Kidney (tissue), 14 donors: Measurements from ENCODE around the gene MRPL16. TPM values are rescaled to one million over a fixed set of nuclear protein-coding genes. Genes with fewer than 3 reads are reported as not detected.

Source experiments
- DNase-seq, 5 donors: peaks; one replicate each; pipeline ENCODE4 v3.0.0-alpha.2; 2013 to 2020
- FAIRE-seq: peaks from 2 replicates; lab custom pipeline; 2012; peaks lifted over from hg19 to GRCh38; lab: Jason Lieb, UNC
- H3K27ac ChIP-seq, 2 donors: one replicate each; pipeline ENCODE4 v1.7.0; 2013; ENCODE audit warnings: low read depth in 2 of 2, low read length in 2 of 2, inconsistent platforms in 1 of 2
- H3K27me3 ChIP-seq: one replicate; pipeline ENCODE4 v1.7.1; 2013; ENCODE audit warnings: low read length, inconsistent platforms; ENCODE audit not compliant: control insufficient read depth, insufficient read depth
- H3K36me3 ChIP-seq, 3 donors: one replicate each; pipeline versions ENCODE4 v1.7.0 to v1.7.1; 2013; ENCODE audit warnings: low read length in 3 of 3, control low read depth in 1 of 3, inconsistent platforms in 1 of 3; ENCODE audit not compliant: insufficient read depth in 3 of 3, control insufficient read depth in 2 of 3
- H3K4me1 ChIP-seq, 3 donors: one replicate each; pipeline versions ENCODE4 v1.7.0 to v1.7.1; 2013; ENCODE audit warnings: low read length in 3 of 3, inconsistent platforms in 1 of 3, low read depth in 1 of 3; ENCODE audit not compliant: control insufficient read depth in 2 of 3, insufficient read depth in 2 of 3
- H3K4me3 ChIP-seq, 3 donors: one replicate each; pipeline versions ENCODE4 v1.7.0 to v1.8.1; 2013; ENCODE audit warnings: low read length in 3 of 3, control low read depth in 1 of 3, inconsistent platforms in 1 of 3
- H3K9ac ChIP-seq, 3 donors: one replicate each; pipeline versions ENCODE4 v1.7.0 to v1.7.1; 2013; ENCODE audit warnings: low read length in 3 of 3, control low read depth in 1 of 3, inconsistent platforms in 1 of 3
- H3K9me3 ChIP-seq, 3 donors: one replicate each; pipeline versions ENCODE4 v1.7.0 to v1.7.1; 2013; ENCODE audit warnings: low read length in 3 of 3, control low read depth in 1 of 3, inconsistent platforms in 1 of 3; ENCODE audit not compliant: control insufficient read depth in 2 of 3, insufficient read depth in 1 of 3
- CTCF ChIP-seq: IDR thresholded peaks from 3 replicates; pipeline ENCODE4 v1.5.1; 2012; ENCODE audit warnings: mild to moderate bottlenecking, moderate library complexity, borderline replicate concordance; ENCODE audit not compliant: insufficient read depth; ENCODE audit errors: extremely low read depth
- intact Hi-C: fragments of 100-400 bp; cut with DNase I; formaldehyde crosslinking; loops from one replicate; pipeline ENCODE4 v1.11.1; 2022
- polyA plus RNA-seq: library from polyadenylated mRNA; stranded (reverse); fragments of 350-450 nt; fragmentation: Illumina TruSeq; extraction: RNeasy Lipid Tissue Mini Kit (QIAGEN cat#74804); gene quantifications from one replicate; pipeline ENCODE4 v1.2.3, GENCODE V29; 2014; ENCODE audit warnings: low read depth, low replicate concordance; ENCODE audit not compliant: insufficient read depth
- total RNA-seq: library from RNA; stranded (reverse); fragmentation: NEBNext Ultra II Directional; extraction: Animal tissue kit (Norgen Biotek cat#: 25700); gene quantifications from one replicate; pipeline ENCODE4 v1.2.1, GENCODE V29; 2021
- donor health status: control.
- donor health status: control.
- donor health status: control.
- donor health status: control.
- donor health status: control.
- donor health status: DM: yes; HTN: yes; CAD: no.
- donor health status: Normal renal cell carcinoma (clear cell type).

Gene MRPL16
- total and polyA plus RNA-seq, 2 donors from 2014 or later: 38.0 to 109 TPM

GRCh38 chr11:59800390-59801025 is 10.1 kb downstream of the MRPL16 start:
- DNase-seq: no peak
- peaks cover 0 to 38% (median 19%) of the 10 kb centered on the region in 3 donors for H3K36me3 ChIP-seq
- no peak for FAIRE-seq
- H3K4me3 ChIP-seq: no peak overlapping the region
- no peak for TF ChIP-seq CTCF
- H3K9ac ChIP-seq: no peak overlapping the region
- no peaks in the 10 kb centered on the region for H3K27me3 ChIP-seq
- H3K27ac ChIP-seq: no peak overlapping the region
- no peaks in the 10 kb centered on the region for H3K9me3 ChIP-seq
- H3K4me1 ChIP-seq: no peaks in the 10 kb centered on the region
- intact Hi-C loops: loop anchor here (5.0 kb wide), 1 partner anchor 48 kb away; no protein-coding TSS in a partner anchor

GRCh38 chr11:59794417-59794816 is 16.2 kb downstream of the MRPL16 start:
- Histone ChIP-seq H3K4me3 (no peak overlapping the region), H3K4me1 (peaks cover 0 to 5% (median 0%) of the 10 kb centered on the region in 3 donors), H3K27ac (no peak overlapping the region), H3K27me3 (no peaks in the 10 kb centered on the region), H3K9ac (no peak overlapping the region), H3K36me3 (peaks cover 2 to 67% (median 39%) of the 10 kb centered on the region in 3 donors), H3K9me3 (no peaks in the 10 kb centered on the region)
- TF ChIP-seq CTCF: no peak
- FAIRE-seq (no peak), DNase-seq (no peak)
- intact Hi-C loops: no loop called here

- FAIRE-seq: no peak
- peaks cover 2 to 70% (median 50%) of the 10 kb centered on the region in 3 donors for H3K36me3 ChIP-seq
- no peak overlapping the region for H3K9ac ChIP-seq
Observed at GRCh38 chr11:59792507-59792906, 18.1 kb downstream of the MRPL16 start.

More at GRCh38 chr11:59792507-59792906, 18.1 kb downstream of the MRPL16 start:
- intact Hi-C loops: no loop called here
- Histone ChIP-seq H3K27ac (no peak overlapping the region), H3K9me3 (no peaks in the 10 kb centered on the region), H3K27me3 (no peaks in the 10 kb centered on the region), H3K4me1 (peaks cover 0 to 5% (median 0%) of the 10 kb centered on the region in 3 donors), H3K4me3 (no peak overlapping the region)
- no peak for DNase-seq
- no peak for TF ChIP-seq CTCF
